B cell (primary cell): ENCODE data around the gene RPS6KL1. TPM values are rescaled to one million over a fixed set of nuclear protein-coding genes. Genes with fewer than 3 reads are reported as not detected.

Experiments used
- ATAC-seq: fragments of 200-7000 bp; cut with Tn5 transposase; one replicate; pipeline ENCODE4 v1.10.0; 2021; ENCODE audit warnings: low read depth, mild to moderate bottlenecking, moderate number of reproducible peaks, moderate library complexity
- CTCF ChIA-PET: fragments of 350-600 bp; sonication (Branson Sonifier 250); formaldehyde crosslinking; loops from one replicate; lab custom pipeline; 2021; ENCODE audit warnings: antibody characterized with exemption, inconsistent platforms; lab: Charles Lee
- POLR2A ChIA-PET: fragments of 350-600 bp; sonication (Branson Sonifier 250); formaldehyde crosslinking; loops from one replicate; lab custom pipeline; 2021; ENCODE audit warnings: antibody characterized with exemption; lab: Charles Lee
- DNase-seq: peaks from one replicate; pipeline ENCODE4 v3.0.0; 2013
- H2AFZ ChIP-seq: 2 replicates; pipeline ENCODE4 v1.6.1; 2012; ENCODE audit warnings: mild to moderate bottlenecking, low read depth, low read length; ENCODE audit not compliant: insufficient read depth, poor library complexity, severe bottlenecking
- H3K27ac ChIP-seq, 2 donors: 1 replicate in 1 of 2; 2 replicates in 1 of 2; pipeline ENCODE4 v1.5.1; 2012 to 2013; ENCODE audit warnings: low read length in 2 of 2, mild to moderate bottlenecking in 2 of 2, moderate library complexity in 1 of 2
- H3K27me3 ChIP-seq, 4 experiments: fragments of 200-600 bp in 1 of 4; sonication (generic) in 1 of 4; replicated peaks in 1 of 4; 1 replicate in 2 of 4; 2 replicates in 2 of 4; pipeline versions ENCODE4 v1.6.1 to v1.7.0; 2013 to 2016; ENCODE audit warnings: low read length in 3 of 4, mild to moderate bottlenecking in 2 of 4, mixed read lengths in 1 of 4, moderate library complexity in 1 of 4; ENCODE audit not compliant: insufficient read depth in 4 of 4, control insufficient read depth in 3 of 4; ENCODE audit errors: control extremely low read depth in 1 of 4
- H3K36me3 ChIP-seq, 2 experiments: replicated peaks in 1 of 2; 1 replicate in 1 of 2; 2 replicates in 1 of 2; pipeline versions ENCODE4 v1.6.1 to v1.7.1; 2013; ENCODE audit warnings: low read length in 1 of 2; ENCODE audit not compliant: insufficient read depth in 2 of 2, control insufficient read depth in 1 of 2; ENCODE audit errors: control extremely low read depth in 1 of 2, extremely low read depth in 1 of 2
- H3K4me1 ChIP-seq, 2 donors: fragments of 200-600 bp in 1 of 2; sonication (generic) in 1 of 2; 1 replicate in 1 of 2; 2 replicates in 1 of 2; pipeline versions ENCODE4 v1.5.1 to v1.6.1; 2013 to 2017; ENCODE audit warnings: low read length in 2 of 2; ENCODE audit not compliant: control insufficient read depth in 2 of 2, insufficient read depth in 2 of 2
- H3K4me2 ChIP-seq: replicated peaks from 2 replicates; pipeline ENCODE3; 2012; ENCODE audit warnings: mild to moderate bottlenecking, low read depth, low read length; ENCODE audit not compliant: poor library complexity, severe bottlenecking
- H3K4me3 ChIP-seq, 5 experiments: fragments of 200-600 bp in 1 of 5; sonication (generic) in 1 of 5; 1 replicate in 3 of 5; 2 replicates in 2 of 5; pipeline versions ENCODE4 v1.5.1 to v1.7.0; 2011 to 2016; ENCODE audit warnings: low read length in 4 of 5, mild to moderate bottlenecking in 4 of 5, low read depth in 2 of 5, control low read depth in 1 of 5, moderate library complexity in 1 of 5; ENCODE audit not compliant: insufficient read depth in 1 of 5; ENCODE audit errors: control extremely low read depth in 1 of 5, extremely low read depth in 1 of 5
- H3K79me2 ChIP-seq: fragments of 200-600 bp; sonication (generic); one replicate; pipeline ENCODE4 v1.6.0; 2016; ENCODE audit warnings: low read length; ENCODE audit not compliant: control insufficient read depth, insufficient read depth
- H3K9ac ChIP-seq: fragments of 200-600 bp; sonication (generic); 2 replicates; pipeline ENCODE4 v1.6.1; 2017; ENCODE audit warnings: mild to moderate bottlenecking, low read length, moderate library complexity
- H3K9me3 ChIP-seq, 3 donors: one replicate each; pipeline versions ENCODE4 v1.6.1 to v1.7.1; 2013; ENCODE audit warnings: low read length in 2 of 3; ENCODE audit not compliant: control insufficient read depth in 2 of 3, insufficient read depth in 1 of 3; ENCODE audit errors: control extremely low read depth in 1 of 3
- H4K20me1 ChIP-seq: 2 replicates; pipeline ENCODE4 v1.6.0; 2012; ENCODE audit warnings: mild to moderate bottlenecking, low read length; ENCODE audit not compliant: insufficient read depth, control insufficient read depth, poor library complexity, severe bottlenecking
- H3K27ac Mint-ChIP-seq: one replicate; pipeline ENCODE4 v1.8.0; 2021; ENCODE audit warnings: mixed read lengths
- H3K27me3 Mint-ChIP-seq: one replicate; pipeline ENCODE4 v1.8.0; 2021; ENCODE audit warnings: mixed read lengths
- H3K4me1 Mint-ChIP-seq: one replicate; pipeline ENCODE4 v1.8.0; 2021; ENCODE audit warnings: mixed read lengths
- H3K4me3 Mint-ChIP-seq: one replicate; pipeline ENCODE4 v1.8.0; 2021; ENCODE audit warnings: mixed read lengths
- H3K9me3 Mint-ChIP-seq: one replicate; pipeline ENCODE4 v1.8.0; 2022; ENCODE audit warnings: mixed read lengths; ENCODE audit not compliant: insufficient read depth
- CTCF ChIP-seq: fragments of 200-600 bp; IDR thresholded peaks from one replicate; pipeline ENCODE4 v1.8.0; 2022; ENCODE audit warnings: antibody characterized with exemption, mild to moderate bottlenecking
- EZH2 ChIP-seq: IDR thresholded peaks from 2 replicates; pipeline ENCODE4 v1.6.1; 2012; ENCODE audit warnings: borderline replicate concordance, low read depth, mild to moderate bottlenecking, moderate library complexity, low read length; ENCODE audit not compliant: insufficient read depth, poor library complexity, severe bottlenecking
- WGBS: methylation state at CpG from one replicate; pipeline ENCODE4 v1.1.5; 2013; ENCODE audit warnings: missing lambda C conversion rate; ENCODE audit not compliant: insufficient coverage; 5-methylcytosine and 5-hydroxymethylcytosine counted together
- intact Hi-C: fragments of 100-400 bp; cut with micrococcal nuclease; formaldehyde crosslinking; loops from one replicate; pipeline ENCODE4 v1.10.0; 2022
- polyA plus RNA-seq: library from polyadenylated mRNA; depleted of rRNA; stranded (reverse); fragments of >200 nt; gene quantifications from 2 replicates; pipeline ENCODE4 v1.2.3, GENCODE V29; 2012
- total RNA-seq, 2 donors: library from RNA; stranded (reverse); fragments of 120-200 nt in 1 of 2; gene quantifications; 1 replicate in 1 of 2; 2 replicates in 1 of 2; pipeline versions ENCODE4 v1.2.3 to v1.2.4, GENCODE V29; 2013 to 2022

The RPS6KL1 gene
- total and polyA plus RNA-seq, 2 donors (not counting 1 experiment from before 2014, with no cell fraction given), result 3.4 to 4.4 TPM

- Histone ChIP-seq H4K20me1 (no peaks in the 10 kb centered on the region), H3K9me3 (no peaks in the 10 kb centered on the region), H3K27me3 (no peaks in the 10 kb centered on the region), H3K27ac (no peak overlapping the region), H3K4me3 (no peak overlapping the region), H3K4me1 (peaks cover 0 to 13% of the 10 kb centered on the region in 2 donors), H2AFZ (no peak overlapping the region), H3K79me2 (no peaks in the 10 kb centered on the region), H3K9ac (no peak overlapping the region), H3K36me3 (peaks cover 0 to 3% of the 10 kb centered on the region in 2 experiments), H3K4me2 (no peak overlapping the region)
- no peak overlapping the region for H3K4me3 Mint-ChIP-seq
- no peak for TF ChIP-seq CTCF
- no peak for TF ChIP-seq EZH2
- no peak overlapping the region for H3K27ac Mint-ChIP-seq
- no peaks in the 10 kb centered on the region for H3K27me3 Mint-ChIP-seq
- peaks cover 4% of the 10 kb centered on the region for H3K4me1 Mint-ChIP-seq
- no peak for DNase-seq
- ChIA-PET POLR2A (no interaction called here), CTCF (interaction anchor here (0.6 to 41.3 kb wide), 29 partner anchors 13 to 444 kb away, joined by 3 to 926 read pairs (median 5); partner anchors contain the start of genes ACYP1, DLST, EIF2B2 and NEK9)
- ATAC-seq, result no peak
- no peaks in the 10 kb centered on the region for H3K9me3 Mint-ChIP-seq
- WGBS, result 100% methylated on average over 1 of the region's 3 CpGs
- intact Hi-C loops, result loop anchor here (1.0 kb wide), 2 partner anchors 44 to 227 kb away; no protein-coding TSS in a partner anchor
Measured at GRCh38 chr14:74861734-74862090, 61.3 kb downstream of the RPS6KL1 start.

- POLR2A ChIA-PET, result interaction anchor here (0.6 to 1.5 kb wide), 2 partner anchors 9 to 45 kb away, joined by 6 to 7 read pairs; no protein-coding TSS in a partner anchor
- Histone ChIP-seq H3K27ac (no peak overlapping the region), H3K79me2 (no peaks in the 10 kb centered on the region), H4K20me1 (no peaks in the 10 kb centered on the region), H3K9ac (no peak overlapping the region), H3K36me3 (peaks cover 0 to 3% of the 10 kb centered on the region in 2 experiments), H3K9me3 (no peaks in the 10 kb centered on the region), H2AFZ (no peak overlapping the region), H3K4me3 (no peak overlapping the region), H3K4me2 (no peak overlapping the region), H3K4me1 (peaks cover 0 to 19% of the 10 kb centered on the region in 2 donors), H3K27me3 (no peaks in the 10 kb centered on the region)
- TF ChIP-seq CTCF (peak; percentile 87), EZH2 (no peak)
- WGBS, result 4% methylated on average over 5 of the region's 7 CpGs
- CTCF ChIA-PET, result interaction anchor here (0.6 to 41.3 kb wide), 48 partner anchors 12 to 445 kb away, joined by 3 to 926 read pairs (median 4); partner anchors contain the start of genes ACYP1, DLST, EIF2B2 and NEK9
- Mint-ChIP-seq H3K4me1 (peaks cover 9% of the 10 kb centered on the region), H3K9me3 (no peaks in the 10 kb centered on the region), H3K4me3 (no peak overlapping the region), H3K27me3 (no peaks in the 10 kb centered on the region), H3K27ac (no peak overlapping the region)
- intact Hi-C loops, result loop anchor here (1.0 kb wide), 2 partner anchors 44 to 227 kb away; no protein-coding TSS in a partner anchor
- ATAC-seq (peak; percentile 81), DNase-seq (peak; percentile 88)
Measured at GRCh38 chr14:74860899-74861733, 61.9 kb downstream of the RPS6KL1 start.
